Activated T-helper 17 cell treated with anti-CD3 and anti-CD28 coated beads, Interleukin-2, amount 50 U/mL, for 72 hours (primary cell): ENCODE data around the gene GRID1. TPM values are rescaled to one million over a fixed set of nuclear protein-coding genes. Genes with fewer than 3 reads are reported as not detected.

Source experiments
- ATAC-seq: fragments of 150-1000 bp; cut with Tn5 transposase; replicated peaks from 2 replicates; pipeline ENCODE4 v1.10.0; 2021; ENCODE audit warnings: mild to moderate bottlenecking, moderate library complexity
- H3K27ac Mint-ChIP-seq: one replicate; pipeline ENCODE4 v1.8.0; 2022; ENCODE audit warnings: mixed read lengths
- H3K27me3 Mint-ChIP-seq: one replicate; pipeline ENCODE4 v1.8.0; 2022; ENCODE audit warnings: mixed read lengths
- H3K36me3 Mint-ChIP-seq: one replicate; pipeline ENCODE4 v1.8.0; 2022; ENCODE audit warnings: low read depth, mild to moderate bottlenecking, mixed read lengths
- H3K4me1 Mint-ChIP-seq: one replicate; pipeline ENCODE4 v1.8.0; 2022; ENCODE audit warnings: mixed read lengths
- H3K4me3 Mint-ChIP-seq: one replicate; pipeline ENCODE4 v1.8.0; 2022; ENCODE audit warnings: mild to moderate bottlenecking, mixed read lengths
- H3K9me3 Mint-ChIP-seq: one replicate; pipeline ENCODE4 v1.8.0; 2022; ENCODE audit warnings: mixed read lengths
- total RNA-seq, 2 donors: library from RNA; stranded (reverse); gene quantifications; one replicate each; pipeline ENCODE4 v1.2.3, GENCODE V29; 2022

The GRID1 gene
- total RNA-seq, 2 donors from 2014 or later = not detected

DNA sequence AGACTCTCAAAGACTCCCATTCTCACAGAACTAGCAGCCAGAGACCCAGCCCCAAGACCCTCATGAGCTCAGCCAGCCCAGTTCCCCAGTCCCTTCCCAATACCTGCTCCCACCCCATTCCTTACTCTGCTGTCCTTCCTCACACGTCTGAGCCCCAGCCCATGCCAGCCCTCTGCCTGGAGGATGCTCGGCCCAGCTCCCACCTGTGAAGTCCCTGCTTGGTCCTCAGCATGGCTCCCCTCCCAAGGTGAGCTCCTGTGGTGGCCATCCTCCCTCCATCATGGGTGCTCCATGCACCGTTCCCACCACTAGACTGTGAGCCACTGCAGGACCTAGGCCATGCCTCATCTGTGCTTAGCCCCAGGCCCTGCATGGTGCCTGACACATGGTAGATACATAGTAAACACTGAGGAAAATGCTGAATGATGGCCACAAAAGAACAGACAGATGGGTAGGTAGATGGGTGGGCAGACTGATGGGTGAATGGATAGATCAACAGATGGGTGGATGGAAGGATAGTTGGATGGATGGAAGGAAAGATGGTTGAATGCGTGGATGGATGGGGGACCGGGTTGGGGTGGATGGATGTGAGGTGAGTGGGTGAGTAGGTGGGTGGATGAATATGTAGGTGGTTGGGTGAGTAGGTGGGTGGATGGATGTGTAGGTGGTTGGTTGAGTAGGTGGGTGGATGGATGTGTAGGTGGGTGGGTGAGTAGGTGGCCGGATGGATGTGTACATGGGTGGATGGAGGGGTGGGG, 138.9 kb downstream of the GRID1 start:
- Mint-ChIP-seq H3K27ac (no peak overlapping the region), H3K36me3 (no peaks in the 10 kb centered on the region), H3K4me3 (no peak overlapping the region), H3K27me3 (no peaks in the 10 kb centered on the region), H3K4me1 (peaks cover 4% of the 10 kb centered on the region), H3K9me3 (no peaks in the 10 kb centered on the region)
- ATAC-seq = peak; percentile 15

DNA sequence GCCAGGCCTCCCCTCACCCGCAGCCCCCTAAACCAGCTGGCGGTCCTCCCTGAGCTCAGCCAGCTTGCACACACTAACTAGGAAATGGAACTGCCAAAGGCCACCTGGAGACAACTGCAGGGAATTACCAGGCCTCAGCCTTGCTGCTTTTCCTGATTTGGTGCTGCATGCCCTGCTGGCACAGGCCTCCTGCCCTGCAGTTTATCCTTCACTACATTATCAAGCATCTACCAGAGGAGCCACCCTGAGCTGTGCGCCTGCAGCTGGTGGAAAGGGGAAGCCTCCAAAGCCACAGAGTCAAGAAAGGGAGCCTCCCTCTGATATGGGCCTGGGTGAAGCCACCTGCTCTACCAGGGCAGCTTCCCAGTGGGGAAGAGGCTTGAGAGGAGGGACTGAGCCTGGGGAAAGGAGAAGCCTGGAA, 139.8 kb downstream of the GRID1 start:
- no peaks in the 10 kb centered on the region for H3K36me3 Mint-ChIP-seq
- peaks cover 4% of the 10 kb centered on the region for H3K4me1 Mint-ChIP-seq
- no peaks in the 10 kb centered on the region for H3K9me3 Mint-ChIP-seq
- H3K27me3 Mint-ChIP-seq = no peaks in the 10 kb centered on the region
- no peak overlapping the region for H3K27ac Mint-ChIP-seq
- H3K4me3 Mint-ChIP-seq = no peak overlapping the region
- ATAC-seq = no peak

DNA sequence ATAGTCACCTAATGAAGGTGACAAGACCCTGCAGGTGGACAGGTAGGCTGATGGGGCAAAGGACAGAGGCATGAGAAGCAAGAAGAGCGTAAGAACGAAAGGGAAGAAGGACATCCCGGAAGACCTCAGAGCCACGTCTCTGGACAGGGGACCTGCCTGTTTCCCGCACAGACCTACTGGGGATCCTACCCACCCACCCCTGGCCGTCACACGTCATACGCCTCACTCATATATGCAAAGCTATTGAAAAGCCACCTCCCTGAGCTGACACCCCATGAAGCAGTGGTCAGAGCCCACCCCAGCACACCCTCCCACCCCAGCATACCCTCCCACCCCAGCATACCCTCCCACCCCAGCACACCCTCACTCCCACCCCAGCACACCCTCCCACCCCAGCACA, 140.6 kb downstream of the GRID1 start:
- Mint-ChIP-seq H3K9me3 (no peaks in the 10 kb centered on the region), H3K4me3 (no peak overlapping the region), H3K4me1 (peaks cover 4% of the 10 kb centered on the region), H3K27ac (no peak overlapping the region), H3K36me3 (no peaks in the 10 kb centered on the region), H3K27me3 (peaks cover 3% of the 10 kb centered on the region)
- no peak for ATAC-seq

- Mint-ChIP-seq H3K4me3 (no peak overlapping the region), H3K27me3 (peaks cover 3% of the 10 kb centered on the region), H3K4me1 (peaks cover 4% of the 10 kb centered on the region), H3K27ac (peak overlapping the region; percentile 37), H3K36me3 (no peaks in the 10 kb centered on the region), H3K9me3 (no peaks in the 10 kb centered on the region)
- ATAC-seq = peak; percentile 27
Observed at GRCh38 chr10:86225103-86225782, 141.4 kb downstream of the GRID1 start.

DNA sequence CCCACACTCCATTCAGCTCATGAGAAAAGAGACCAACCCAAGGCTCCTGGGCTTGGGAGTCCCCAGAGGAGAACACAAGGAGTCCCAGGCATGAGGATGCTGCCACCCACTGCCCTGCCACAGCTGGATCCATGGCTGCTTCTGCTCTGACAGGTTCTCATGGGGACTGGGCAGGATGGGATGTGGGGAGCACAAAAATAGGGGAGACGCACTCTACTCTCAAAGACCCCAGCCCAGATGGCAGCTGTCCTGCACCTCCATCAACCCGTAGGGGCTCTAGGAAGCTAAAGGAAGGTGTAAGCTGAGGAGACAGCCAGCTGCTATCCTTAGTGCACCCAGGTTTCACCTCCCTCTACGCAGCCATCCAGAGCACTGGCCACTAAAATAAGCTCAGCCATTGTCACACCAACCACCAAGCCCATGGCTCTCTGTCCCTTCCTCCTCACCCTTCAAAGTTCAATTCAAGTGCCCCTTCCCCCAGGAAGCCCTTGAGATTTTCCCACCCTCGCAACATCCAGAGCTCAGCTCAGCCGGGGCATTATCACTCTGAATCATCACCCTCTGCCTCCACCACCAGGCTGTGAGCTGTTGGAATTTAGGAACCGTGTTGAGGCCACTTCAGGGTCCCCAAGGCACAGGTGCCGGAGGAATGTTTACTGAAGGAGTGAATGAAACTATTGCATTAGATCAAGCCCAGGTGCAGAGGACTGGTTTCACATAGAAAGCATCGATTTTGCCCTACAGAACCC, 142.1 kb downstream of the GRID1 start:
- H3K36me3 Mint-ChIP-seq = no peaks in the 10 kb centered on the region
- H3K27ac Mint-ChIP-seq = peak overlapping the region; percentile 37
- H3K27me3 Mint-ChIP-seq = peaks cover 3% of the 10 kb centered on the region
- no peak for ATAC-seq
- H3K4me3 Mint-ChIP-seq = no peak overlapping the region
- no peaks in the 10 kb centered on the region for H3K9me3 Mint-ChIP-seq
- peaks cover 4% of the 10 kb centered on the region for H3K4me1 Mint-ChIP-seq

GRCh38 chr10:86223256-86223655, 143.3 kb downstream of the GRID1 start:
- Mint-ChIP-seq H3K9me3 (no peaks in the 10 kb centered on the region), H3K4me1 (peaks cover 4% of the 10 kb centered on the region), H3K36me3 (no peaks in the 10 kb centered on the region), H3K4me3 (no peak overlapping the region), H3K27ac (no peak overlapping the region), H3K27me3 (peaks cover 6% of the 10 kb centered on the region)
- ATAC-seq = no peak

DNA sequence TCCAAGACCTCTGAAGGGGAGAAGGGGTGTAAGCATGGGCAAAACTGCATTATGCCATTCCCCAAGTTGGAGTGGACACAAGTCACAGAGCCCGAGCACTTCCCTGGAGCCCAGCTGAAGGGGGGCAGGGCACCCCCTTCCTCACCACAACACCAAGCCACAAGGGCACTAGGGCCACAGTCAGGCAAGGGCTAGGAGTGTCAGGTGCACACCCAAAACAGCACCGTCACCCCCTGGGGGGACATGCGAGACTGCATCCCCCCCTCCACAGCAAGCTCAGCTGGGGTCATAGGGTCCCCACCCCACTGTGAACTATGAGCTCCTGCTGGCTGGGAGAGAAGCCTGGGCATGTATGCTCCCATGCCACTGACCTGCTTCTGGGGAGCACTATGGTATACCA, 143.9 kb downstream of the GRID1 start:
- no peaks in the 10 kb centered on the region for H3K9me3 Mint-ChIP-seq
- no peak overlapping the region for H3K27ac Mint-ChIP-seq
- no peaks in the 10 kb centered on the region for H3K36me3 Mint-ChIP-seq
- no peak for ATAC-seq
- peaks cover 4% of the 10 kb centered on the region for H3K4me1 Mint-ChIP-seq
- peaks cover 9% of the 10 kb centered on the region for H3K27me3 Mint-ChIP-seq
- no peak overlapping the region for H3K4me3 Mint-ChIP-seq

DNA sequence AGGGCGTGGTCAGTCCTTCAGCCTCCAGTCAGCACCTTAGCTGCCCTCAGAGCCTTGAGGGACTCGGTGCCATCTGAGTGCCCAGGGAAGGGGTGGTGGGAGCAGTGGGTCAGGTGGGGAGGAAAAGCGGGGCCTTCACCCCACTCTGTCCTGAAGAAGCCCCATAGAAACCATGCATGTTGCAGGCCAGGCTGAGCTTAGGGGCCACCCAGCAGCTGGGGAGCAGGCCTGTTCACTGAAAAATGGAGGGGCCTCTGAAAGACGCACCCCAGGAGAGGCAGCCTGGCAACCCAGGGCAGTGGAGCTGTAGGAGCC, 144.3 kb downstream of the GRID1 start:
- Mint-ChIP-seq H3K9me3 (no peaks in the 10 kb centered on the region), H3K27me3 (peaks cover 9% of the 10 kb centered on the region), H3K4me3 (no peak overlapping the region), H3K27ac (no peak overlapping the region), H3K36me3 (no peaks in the 10 kb centered on the region), H3K4me1 (peaks cover 4% of the 10 kb centered on the region)
- no peak for ATAC-seq

DNA sequence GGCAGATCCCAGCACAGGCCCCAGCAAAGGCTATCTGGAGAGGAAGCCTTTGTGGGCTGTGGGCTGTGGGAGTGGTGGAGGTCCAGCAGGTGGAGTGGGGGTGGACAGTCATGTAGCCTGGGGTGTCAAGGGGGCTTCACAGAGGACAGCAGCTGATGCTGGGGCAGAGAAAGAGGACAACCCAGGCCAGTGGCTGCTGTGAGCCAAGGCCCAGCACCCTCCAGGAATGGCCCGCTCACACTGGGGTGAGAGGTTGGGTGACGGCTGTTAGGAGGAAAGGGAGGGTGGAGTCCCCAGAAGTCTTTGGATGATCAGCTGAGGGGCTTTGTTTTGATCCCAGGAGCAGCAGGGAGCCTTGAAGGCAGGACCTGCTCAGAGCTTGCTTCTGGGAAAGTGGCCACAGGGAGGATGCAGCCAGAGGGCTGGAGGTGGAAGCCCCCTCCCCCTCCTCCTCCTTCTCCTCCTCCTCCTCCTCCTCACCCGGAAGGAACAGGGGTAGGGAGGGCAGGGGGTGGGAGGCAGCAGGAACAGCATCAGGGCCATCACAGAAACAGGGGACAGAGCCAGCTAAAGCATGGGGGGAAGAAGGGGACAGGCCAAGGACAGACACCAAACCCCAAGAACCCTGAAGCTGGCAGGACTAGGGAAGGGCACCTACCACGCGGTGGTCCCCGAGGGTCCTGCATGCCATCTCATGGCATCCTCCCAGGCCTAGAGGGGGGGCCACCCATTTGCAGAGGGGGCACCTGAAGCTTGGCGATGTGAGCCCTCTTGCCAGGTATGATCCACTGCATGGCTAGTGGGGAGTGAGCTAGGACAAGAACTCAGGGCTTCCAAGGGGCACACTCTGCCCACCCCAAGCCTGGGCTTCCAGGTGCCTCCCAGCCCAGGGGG, 144.9 kb downstream of the GRID1 start:
- Mint-ChIP-seq H3K4me3 (no peak overlapping the region), H3K9me3 (no peaks in the 10 kb centered on the region), H3K36me3 (no peaks in the 10 kb centered on the region), H3K4me1 (peaks cover 4% of the 10 kb centered on the region), H3K27me3 (peaks cover 9% of the 10 kb centered on the region), H3K27ac (no peak overlapping the region)
- no peak for ATAC-seq

DNA sequence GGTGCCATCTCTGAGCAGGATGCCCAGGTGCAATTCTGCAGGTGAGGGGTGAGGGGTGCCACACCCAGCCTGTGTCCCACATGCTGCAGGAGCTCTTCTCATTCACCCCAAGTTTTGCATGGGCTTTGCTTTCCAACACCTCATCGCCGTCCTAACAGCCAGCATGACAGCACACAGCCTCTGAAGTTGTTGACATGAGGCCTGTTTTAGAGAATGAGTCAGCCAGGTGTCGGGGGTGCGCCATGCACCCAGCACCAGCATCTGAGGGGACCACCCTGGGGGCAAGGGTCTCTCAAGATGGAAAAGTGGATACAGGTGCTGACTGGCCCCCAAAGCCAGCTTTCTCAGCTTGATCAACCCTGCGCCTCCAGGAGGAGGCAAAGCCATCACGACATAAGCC, 146.0 kb downstream of the GRID1 start:
- no peak for ATAC-seq
- H3K27me3 Mint-ChIP-seq = peaks cover 14% of the 10 kb centered on the region
- no peaks in the 10 kb centered on the region for H3K36me3 Mint-ChIP-seq
- no peak overlapping the region for H3K4me3 Mint-ChIP-seq
- peaks cover 4% of the 10 kb centered on the region for H3K4me1 Mint-ChIP-seq
- no peaks in the 10 kb centered on the region for H3K9me3 Mint-ChIP-seq
- H3K27ac Mint-ChIP-seq = no peak overlapping the region

GRCh38 chr10:86219271-86219670, 147.3 kb downstream of the GRID1 start:
- Mint-ChIP-seq H3K4me3 (no peak overlapping the region), H3K36me3 (no peaks in the 10 kb centered on the region), H3K27me3 (peaks cover 14% of the 10 kb centered on the region), H3K9me3 (no peaks in the 10 kb centered on the region), H3K4me1 (no peaks in the 10 kb centered on the region), H3K27ac (no peak overlapping the region)
- ATAC-seq = no peak

DNA sequence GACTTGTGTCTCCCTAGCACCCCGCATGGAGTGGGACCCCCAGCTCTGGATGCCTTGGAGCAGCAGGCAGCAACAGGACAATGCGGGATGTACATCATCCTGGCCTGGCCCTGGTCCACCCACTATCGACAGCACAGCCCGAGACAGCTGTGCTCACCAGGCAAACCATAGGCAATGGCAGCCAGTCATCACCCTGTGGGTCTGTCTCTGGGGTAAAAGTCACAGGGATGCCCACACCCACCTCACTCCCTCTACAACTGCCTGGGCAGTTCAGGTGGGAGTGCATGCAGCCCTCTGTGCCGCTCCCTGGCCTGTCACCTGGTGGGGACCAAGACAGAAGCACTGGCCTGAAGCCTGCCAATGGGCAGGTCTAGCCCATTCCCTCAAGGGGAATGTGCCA, 147.8 kb downstream of the GRID1 start:
- H3K4me1 Mint-ChIP-seq = no peaks in the 10 kb centered on the region
- H3K4me3 Mint-ChIP-seq = no peak overlapping the region
- H3K27me3 Mint-ChIP-seq = peaks cover 15% of the 10 kb centered on the region
- no peaks in the 10 kb centered on the region for H3K9me3 Mint-ChIP-seq
- H3K27ac Mint-ChIP-seq = no peak overlapping the region
- no peaks in the 10 kb centered on the region for H3K36me3 Mint-ChIP-seq
- ATAC-seq = no peak

- Mint-ChIP-seq H3K4me1 (no peaks in the 10 kb centered on the region), H3K27me3 (peaks cover 22% of the 10 kb centered on the region), H3K36me3 (no peaks in the 10 kb centered on the region)
Observed at GRCh38 chr10:86218160-86218559, 148.4 kb downstream of the GRID1 start.

GRCh38 chr10:86217371-86218080, 149.1 kb downstream of the GRID1 start:
- no peak overlapping the region for H3K27ac Mint-ChIP-seq
- no peaks in the 10 kb centered on the region for H3K4me1 Mint-ChIP-seq
- H3K36me3 Mint-ChIP-seq = no peaks in the 10 kb centered on the region
- ATAC-seq = no peak
- H3K4me3 Mint-ChIP-seq = no peak overlapping the region
- H3K9me3 Mint-ChIP-seq = no peaks in the 10 kb centered on the region
- H3K27me3 Mint-ChIP-seq = peaks cover 24% of the 10 kb centered on the region

More at GRCh38 chr10:86218160-86218559, 148.4 kb downstream of the GRID1 start:
- Mint-ChIP-seq H3K27ac (no peak overlapping the region), H3K9me3 (no peaks in the 10 kb centered on the region), H3K4me3 (no peak overlapping the region)
- ATAC-seq = no peak
